Loucy (cell line): Measurements from ENCODE around the gene PLEKHA6.

Source experiments
- H2AFZ ChIP-seq: fragments of 200-600 bp; sonication (generic); 2 replicates; pipeline ENCODE4 v1.6.0; 2016; ENCODE audit warnings: antibody characterized with exemption, mild to moderate bottlenecking, low read length, moderate library complexity
- H3F3A ChIP-seq: fragments of 200-600 bp; 2 replicates; pipeline ENCODE4 v1.6.0; 2016; ENCODE audit warnings: antibody characterized with exemption, low read depth, mild to moderate bottlenecking
- H3K27me3 ChIP-seq: fragments of 200-600 bp; sonication (generic); 2 replicates; pipeline ENCODE4 v1.6.1; 2014; ENCODE audit warnings: low read length, mild to moderate bottlenecking; ENCODE audit not compliant: insufficient read depth, poor library complexity, severe bottlenecking
- H3K36me3 ChIP-seq: fragments of 200-600 bp; sonication (generic); 2 replicates; pipeline ENCODE4 v1.6.1; 2016; ENCODE audit warnings: low read length; ENCODE audit not compliant: insufficient read depth
- H3K4me1 ChIP-seq: fragments of 200-600 bp; sonication (generic); 2 replicates; pipeline ENCODE4 v1.5.1; 2014; ENCODE audit warnings: low read length, mild to moderate bottlenecking; ENCODE audit not compliant: insufficient read depth, poor library complexity, severe bottlenecking
- H3K4me2 ChIP-seq: fragments of 200-600 bp; sonication (generic); 2 replicates; pipeline ENCODE4 v1.6.0; 2014; ENCODE audit warnings: antibody characterized with exemption, low read length, low read depth, mild to moderate bottlenecking; ENCODE audit not compliant: poor library complexity, severe bottlenecking
- H3K4me3 ChIP-seq: fragments of 200-600 bp; sonication (generic); 2 replicates; pipeline ENCODE4 v1.5.1; 2014; ENCODE audit warnings: low read length, mild to moderate bottlenecking, mixed read lengths; ENCODE audit not compliant: poor library complexity, severe bottlenecking
- H3K79me2 ChIP-seq: fragments of 200-600 bp; sonication (generic); 2 replicates; pipeline ENCODE4 v1.6.1; 2014; ENCODE audit warnings: low read length; ENCODE audit not compliant: insufficient read depth
- H3K9ac ChIP-seq: fragments of 200-600 bp; sonication (generic); 2 replicates; pipeline ENCODE4 v1.6.0; 2014; ENCODE audit warnings: mild to moderate bottlenecking, low read depth, low read length, moderate library complexity; ENCODE audit not compliant: poor library complexity, severe bottlenecking
- H3K9me2 ChIP-seq: fragments of 200-600 bp; sonication (generic); replicated peaks from 2 replicates; pipeline ENCODE4 v1.6.1; 2016; ENCODE audit warnings: low read depth, low read length, mixed read lengths
- H3K9me3 ChIP-seq: fragments of 200-600 bp; sonication (generic); 2 replicates; pipeline ENCODE4 v1.6.1; 2014; ENCODE audit warnings: mild to moderate bottlenecking, antibody characterized with exemption, low read length, low read depth; ENCODE audit not compliant: insufficient read depth
- H4K20me1 ChIP-seq: fragments of 200-600 bp; sonication (generic); 2 replicates; pipeline ENCODE4 v1.6.0; 2014; ENCODE audit warnings: antibody characterized with exemption, low read length, mild to moderate bottlenecking; ENCODE audit not compliant: insufficient read depth, poor library complexity, severe bottlenecking
- CTCF ChIP-seq: fragments of 200-600 bp; sonication (generic); conservative IDR thresholded peaks from 2 replicates; pipeline ENCODE4 v1.5.1; 2014; ENCODE audit warnings: mild to moderate bottlenecking, antibody characterized with exemption, low read length
- EZH2phosphoT487 ChIP-seq: fragments of 200-600 bp; IDR thresholded peaks from 2 replicates; pipeline ENCODE4 v1.6.1; 2018; ENCODE audit warnings: antibody characterized with exemption, mild to moderate bottlenecking, moderate library complexity, borderline replicate concordance

Gene PLEKHA6

GRCh38 chr1:204327359-204327758 is 32.4 kb downstream of the PLEKHA6 start:
- no peak for TF ChIP-seq CTCF
- no peak for TF ChIP-seq EZH2phosphoT487
- no peak overlapping the region; the same call in 1 of the 2 replicates for H2AFZ ChIP-seq

DNA sequence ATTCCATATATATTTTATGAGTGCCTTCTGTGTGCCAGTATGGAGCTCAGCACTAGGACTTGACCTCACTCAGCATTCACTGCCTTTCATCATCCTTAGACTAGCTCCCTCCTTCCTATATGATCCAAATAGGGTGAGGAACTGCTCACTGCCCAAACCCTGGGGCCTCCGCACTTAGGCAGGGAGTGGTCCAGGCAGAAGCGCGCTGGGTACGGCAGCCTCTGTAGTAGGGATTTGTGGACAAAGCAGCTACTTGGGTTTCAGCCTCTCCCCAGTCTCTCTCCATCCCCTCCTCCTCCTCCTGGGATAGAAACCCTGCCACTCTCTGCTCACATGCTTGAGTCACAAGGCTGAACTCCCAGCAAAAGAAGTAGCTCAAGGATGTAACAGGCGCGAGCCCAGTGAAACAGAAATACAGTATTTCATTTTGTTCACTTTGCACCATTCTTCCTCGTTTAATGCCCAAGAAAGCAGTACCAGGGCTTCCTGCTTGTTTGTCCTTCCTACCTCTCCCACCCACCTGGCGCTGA is 32.9 kb downstream of the PLEKHA6 start:
- H3K9ac ChIP-seq, result no peak overlapping the region
- TF ChIP-seq EZH2phosphoT487 (no peak), CTCF (no peak)
- no peaks in the 10 kb centered on the region for H3K36me3 ChIP-seq
- no peaks in the 10 kb centered on the region for H3K4me1 ChIP-seq
- no peak overlapping the region for H3K4me2 ChIP-seq
- H3K9me3 ChIP-seq, result no peaks in the 10 kb centered on the region
- no peaks in the 10 kb centered on the region for H3K79me2 ChIP-seq
- no peak overlapping the region; the same call in 1 of the 2 replicates for H2AFZ ChIP-seq
- H3K9me2 ChIP-seq, result no peaks in the 10 kb centered on the region
- H3F3A ChIP-seq, result no peaks in the 10 kb centered on the region
- no peaks in the 10 kb centered on the region for H4K20me1 ChIP-seq
- no peak overlapping the region for H3K4me3 ChIP-seq
- H3K27me3 ChIP-seq, result no peaks in the 10 kb centered on the region

More at GRCh38 chr1:204327359-204327758, 32.4 kb downstream of the PLEKHA6 start:
- Histone ChIP-seq H3K79me2 (no peaks in the 10 kb centered on the region), H4K20me1 (no peaks in the 10 kb centered on the region), H3K9me2 (no peaks in the 10 kb centered on the region), H3K4me1 (no peaks in the 10 kb centered on the region), H3K27me3 (no peaks in the 10 kb centered on the region), H3K9ac (no peak overlapping the region), H3K36me3 (no peaks in the 10 kb centered on the region), H3K4me3 (no peak overlapping the region), H3F3A (no peaks in the 10 kb centered on the region), H3K9me3 (no peaks in the 10 kb centered on the region), H3K4me2 (no peak overlapping the region)

- no peaks in the 10 kb centered on the region for H3K27me3 ChIP-seq
- no peaks in the 10 kb centered on the region for H3K9me2 ChIP-seq
- H3K4me3 ChIP-seq, result no peak overlapping the region
- H3K4me2 ChIP-seq, result no peak overlapping the region
- no peaks in the 10 kb centered on the region for H3K9me3 ChIP-seq
- H2AFZ ChIP-seq, result no peak overlapping the region
- TF ChIP-seq CTCF (no peak), EZH2phosphoT487 (no peak)
- H3K4me1 ChIP-seq, result no peaks in the 10 kb centered on the region
- H3K9ac ChIP-seq, result no peak overlapping the region
- H3K36me3 ChIP-seq, result no peaks in the 10 kb centered on the region
- no peaks in the 10 kb centered on the region for H3K79me2 ChIP-seq
- H3F3A ChIP-seq, result no peaks in the 10 kb centered on the region
- H4K20me1 ChIP-seq, result no peaks in the 10 kb centered on the region
Measured at GRCh38 chr1:204325944-204326343, 33.8 kb downstream of the PLEKHA6 start.
